ENCODE results near the gene RNF175. TPM values are rescaled to one million over a fixed set of nuclear protein-coding genes. Genes with fewer than 3 reads are reported as not detected.

The RNF175 gene
- total RNA-seq, 1 donor from 2014 or later = 2.2 TPM

- H3K27ac ChIP-seq = no peak overlapping the region
- TF ChIP-seq POLR2A (IDR thresholded peaks at IDR 0.05) = no peak
- TF ChIP-seq CTCF (IDR thresholded peaks at IDR 0.05) = no peak
- TF ChIP-seq POLR2AphosphoS5 (IDR thresholded peaks at IDR 0.05; ENCODE audit: insufficient read depth in 1 of 2, low read depth in 1 of 2) = no peak
- intact Hi-C loops (cut with DNase I) = no loop called here
These were observed 11.4 kb downstream of the RNF175 start for GRCh38 chr4:153748378-153748777.

GRCh38 chr4:153747406-153747955 is 12.3 kb downstream of the RNF175 start:
- Histone ChIP-seq H3K27me3 (no peaks in the 10 kb centered on the region), H3K36me3 (no peaks in the 10 kb centered on the region), H3K4me3 (no peak overlapping the region), H3K27ac (no peak overlapping the region), H3K9me3 (no peaks in the 10 kb centered on the region), H3K4me1 (peaks cover 9% of the 10 kb centered on the region)
- DNase-seq (ENCODE audit: extremely low spot score in 2 of 2) = no peak
- TF ChIP-seq POLR2AphosphoS5 (IDR thresholded peaks at IDR 0.05; ENCODE audit: insufficient read depth in 1 of 2, low read depth in 1 of 2) (no peak), POLR2A (IDR thresholded peaks at IDR 0.05) (no peak), CTCF (IDR thresholded peaks at IDR 0.05) (no peak)
- intact Hi-C loops (cut with DNase I) = no loop called here

More at GRCh38 chr4:153748378-153748777, 11.4 kb downstream of the RNF175 start:
- Histone ChIP-seq H3K4me3 (no peak overlapping the region), H3K36me3 (no peaks in the 10 kb centered on the region), H3K9me3 (no peaks in the 10 kb centered on the region), H3K27me3 (no peaks in the 10 kb centered on the region), H3K4me1 (peaks cover 9% of the 10 kb centered on the region)
- DNase-seq (ENCODE audit: extremely low spot score in 2 of 2) = no peak

GRCh38 chr4:153745651-153746050 is 14.2 kb downstream of the RNF175 start:
- Histone ChIP-seq H3K36me3 (no peaks in the 10 kb centered on the region), H3K4me3 (no peak overlapping the region), H3K27ac (no peak overlapping the region), H3K9me3 (no peaks in the 10 kb centered on the region), H3K27me3 (no peaks in the 10 kb centered on the region), H3K4me1 (peaks cover 9% of the 10 kb centered on the region)
- DNase-seq (ENCODE audit: extremely low spot score in 2 of 2) = no peak
- TF ChIP-seq POLR2A (IDR thresholded peaks at IDR 0.05) (no peak), POLR2AphosphoS5 (IDR thresholded peaks at IDR 0.05; ENCODE audit: insufficient read depth in 1 of 2, low read depth in 1 of 2) (no peak), CTCF (IDR thresholded peaks at IDR 0.05) (no peak)
- intact Hi-C loops (cut with DNase I) = no loop called here

DNA sequence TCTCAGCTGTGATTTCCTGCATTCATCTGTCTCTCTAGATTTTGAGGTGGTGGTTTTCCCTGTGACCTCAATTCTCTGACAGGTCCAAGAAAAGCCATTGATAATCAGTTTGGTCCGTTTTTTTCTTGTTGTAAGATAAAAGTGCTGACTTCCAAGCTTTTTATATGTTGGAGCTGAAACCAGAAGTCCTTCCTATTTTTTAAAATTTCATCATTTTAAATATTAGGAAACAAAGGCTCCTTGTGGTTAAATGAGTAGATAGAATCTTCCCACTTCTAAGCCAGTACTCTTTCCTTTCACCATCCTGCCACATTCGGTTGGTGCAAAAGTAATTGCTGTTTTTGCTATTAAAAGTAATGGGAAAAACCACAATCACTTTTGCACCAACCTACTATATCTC is 18.3 kb downstream of the RNF175 start:
- intact Hi-C loops (cut with DNase I) = no loop called here
- no peaks in the 10 kb centered on the region for H3K4me1 ChIP-seq

More for the DNA sequence above, 18.3 kb downstream of the RNF175 start:
- H3K36me3 ChIP-seq = no peaks in the 10 kb centered on the region
- H3K9me3 ChIP-seq = no peaks in the 10 kb centered on the region
- H3K27ac ChIP-seq = no peak overlapping the region
- H3K4me3 ChIP-seq = no peak overlapping the region
- no peak for DNase-seq (ENCODE audit: extremely low spot score in 2 of 2)
- no peaks in the 10 kb centered on the region for H3K27me3 ChIP-seq
- TF ChIP-seq POLR2AphosphoS5 (IDR thresholded peaks at IDR 0.05; ENCODE audit: insufficient read depth in 1 of 2, low read depth in 1 of 2) (no peak), POLR2A (IDR thresholded peaks at IDR 0.05) (no peak), CTCF (IDR thresholded peaks at IDR 0.05) (no peak)
